Smooth muscle cell (in vitro differentiated cells): ENCODE measurements around the gene SH2D6. TPM values are rescaled to one million over a fixed set of nuclear protein-coding genes. Genes with fewer than 3 reads are reported as not detected.
"Not testable (repeated sequence)": the region's sequence is repeated elsewhere in the genome, so short reads cannot be mapped to it uniquely, and the experiment has no call there.

Source experiments
- DNase-seq: peaks from one replicate; lab custom pipeline; 2025; ENCODE audit not compliant: unreplicated experiment; lab: John Stamatoyannopoulos, UW
- H2AFZ ChIP-seq: fragments of 200-600 bp; sonication (generic); 2 replicates; pipeline ENCODE4 v1.6.0; 2016; ENCODE audit warnings: antibody characterized with exemption, low read depth, mild to moderate bottlenecking
- H3F3A ChIP-seq: fragments of 200-600 bp; sonication (generic); 2 replicates; pipeline ENCODE4 v1.6.0; 2017; ENCODE audit warnings: antibody characterized with exemption, low read depth
- H3K27ac ChIP-seq: fragments of 200-600 bp; sonication (generic); 2 replicates; pipeline ENCODE4 v1.5.1; 2016; ENCODE audit warnings: low read depth, mild to moderate bottlenecking
- H3K27me3 ChIP-seq: fragments of 200-600 bp; sonication (generic); 2 replicates; pipeline ENCODE4 v1.6.1; 2016; ENCODE audit warnings: low read depth, mild to moderate bottlenecking
- H3K36me3 ChIP-seq: fragments of 200-600 bp; sonication (generic); 2 replicates; pipeline ENCODE4 v1.5.1; 2016; ENCODE audit warnings: low read depth
- H3K4me1 ChIP-seq: fragments of 200-600 bp; sonication (generic); 2 replicates; pipeline ENCODE4 v1.5.1; 2016; ENCODE audit warnings: low read depth
- H3K4me2 ChIP-seq: fragments of 200-600 bp; sonication (generic); 2 replicates; pipeline ENCODE4 v1.6.0; 2016; ENCODE audit warnings: mild to moderate bottlenecking
- H3K4me3 ChIP-seq: fragments of 200-600 bp; sonication (generic); 2 replicates; pipeline ENCODE4 v1.5.1; 2016; ENCODE audit warnings: mild to moderate bottlenecking
- H3K79me2 ChIP-seq: fragments of 200-600 bp; sonication (generic); 2 replicates; pipeline ENCODE4 v1.6.0; 2016; ENCODE audit warnings: low read depth, mild to moderate bottlenecking
- H3K9ac ChIP-seq: fragments of 200-600 bp; sonication (generic); 2 replicates; pipeline ENCODE4 v1.6.0; 2016; ENCODE audit warnings: low read depth
- H3K9me3 ChIP-seq: fragments of 200-600 bp; sonication (generic); replicated peaks from 2 replicates; pipeline ENCODE4 v1.5.1; 2016; ENCODE audit warnings: low read depth
- H4K20me1 ChIP-seq: fragments of 200-600 bp; sonication (generic); 2 replicates; pipeline ENCODE4 v1.6.0; 2016; ENCODE audit warnings: low read depth
- WGBS: methylation state at CpG from one replicate; pipeline ENCODE4 v1.1.7; 2016; ENCODE audit warnings: low lambda C conversion rate; 5-methylcytosine and 5-hydroxymethylcytosine counted together
- polyA plus RNA-seq: library from polyadenylated mRNA; unstranded; fragments of >200 nt; fragmentation: Nextera tagmentation; extraction: Ambion mirVana; gene quantifications from 2 replicates; pipeline ENCODE4 v1.2.1, GENCODE V29; 2016
- total RNA-seq: library from RNA; depleted of rRNA; stranded (reverse); fragments of >200 nt; gene quantifications from 2 replicates; pipeline ENCODE4 v1.2.3, GENCODE V29; 2014
- TF ChIP-seq, protein P1 (sequence below): fragments of 200-600 bp; sonication (generic); IDR thresholded peaks from 2 replicates; pipeline ENCODE4 v1.5.1; 2017; ENCODE audit warnings: borderline replicate concordance, mild to moderate bottlenecking, antibody characterized with exemption; ENCODE audit not compliant: insufficient read depth, poor library complexity, severe bottlenecking

The SH2D6 gene
- total and polyA plus RNA-seq, 2 experiments from 2014 or later, result not detected

DNA sequence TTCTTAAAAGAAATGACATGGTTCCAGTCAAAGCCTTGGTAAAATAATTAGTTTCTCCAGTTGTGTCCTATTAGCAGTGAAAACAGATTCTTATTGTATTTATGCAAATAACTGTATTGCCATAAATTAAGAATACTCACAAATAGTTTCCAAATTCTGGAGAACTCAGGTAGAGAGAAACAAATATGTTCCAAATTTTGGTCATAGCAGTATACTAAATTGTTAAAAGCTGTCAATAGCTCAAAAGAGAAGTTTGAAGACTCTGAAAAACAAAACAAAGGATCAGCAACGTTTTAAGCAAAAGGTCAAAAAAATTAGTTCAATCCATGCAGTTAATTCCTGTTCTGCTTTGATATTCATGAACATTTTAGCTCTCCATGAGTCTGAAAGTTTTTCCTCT is 38.5 kb upstream of the SH2D6 start:
- 89% methylated on average over 1 of the region's 1 CpG for WGBS
- peaks cover 28% of the 10 kb centered on the region for H3K36me3 ChIP-seq
- H3K4me1 ChIP-seq, result no peaks in the 10 kb centered on the region
- H3K27ac ChIP-seq, result no peak overlapping the region
- no peaks in the 10 kb centered on the region for H3K27me3 ChIP-seq
- no peaks in the 10 kb centered on the region for H3F3A ChIP-seq
- H3K79me2 ChIP-seq, result no peaks in the 10 kb centered on the region
- no peak overlapping the region for H3K4me3 ChIP-seq
- H3K9me3 ChIP-seq, result no peaks in the 10 kb centered on the region
- no peak overlapping the region for H3K4me2 ChIP-seq
- H2AFZ ChIP-seq, result no peak overlapping the region
- DNase-seq, result no peak
- TF ChIP-seq, protein P1, sequence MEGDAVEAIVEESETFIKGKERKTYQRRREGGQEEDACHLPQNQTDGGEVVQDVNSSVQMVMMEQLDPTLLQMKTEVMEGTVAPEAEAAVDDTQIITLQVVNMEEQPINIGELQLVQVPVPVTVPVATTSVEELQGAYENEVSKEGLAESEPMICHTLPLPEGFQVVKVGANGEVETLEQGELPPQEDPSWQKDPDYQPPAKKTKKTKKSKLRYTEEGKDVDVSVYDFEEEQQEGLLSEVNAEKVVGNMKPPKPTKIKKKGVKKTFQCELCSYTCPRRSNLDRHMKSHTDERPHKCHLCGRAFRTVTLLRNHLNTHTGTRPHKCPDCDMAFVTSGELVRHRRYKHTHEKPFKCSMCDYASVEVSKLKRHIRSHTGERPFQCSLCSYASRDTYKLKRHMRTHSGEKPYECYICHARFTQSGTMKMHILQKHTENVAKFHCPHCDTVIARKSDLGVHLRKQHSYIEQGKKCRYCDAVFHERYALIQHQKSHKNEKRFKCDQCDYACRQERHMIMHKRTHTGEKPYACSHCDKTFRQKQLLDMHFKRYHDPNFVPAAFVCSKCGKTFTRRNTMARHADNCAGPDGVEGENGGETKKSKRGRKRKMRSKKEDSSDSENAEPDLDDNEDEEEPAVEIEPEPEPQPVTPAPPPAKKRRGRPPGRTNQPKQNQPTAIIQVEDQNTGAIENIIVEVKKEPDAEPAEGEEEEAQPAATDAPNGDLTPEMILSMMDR, result no peak
- no peak overlapping the region for H3K9ac ChIP-seq
- no peaks in the 10 kb centered on the region for H4K20me1 ChIP-seq

DNA sequence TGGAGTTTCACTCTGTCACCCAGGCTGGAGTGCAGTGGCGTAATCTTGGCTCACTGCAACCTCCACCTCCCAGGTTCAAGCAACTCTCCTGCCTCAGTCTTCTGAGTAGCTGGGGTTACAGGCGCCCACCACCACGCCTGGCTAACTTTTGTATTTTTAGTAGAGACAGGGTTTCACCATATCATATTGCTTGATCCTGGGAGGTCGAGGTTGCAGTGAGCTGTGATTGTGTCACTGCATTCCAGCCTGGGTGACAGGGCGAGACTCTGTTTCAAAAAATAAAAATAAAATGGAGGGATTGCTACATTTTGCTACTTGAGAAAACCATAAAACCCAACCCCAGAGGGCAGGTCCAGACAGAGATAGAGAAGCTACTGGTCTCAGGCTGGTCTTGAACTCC is 35.4 kb upstream of the SH2D6 start:
- 79% methylated on average over 5 of the region's 5 CpGs for WGBS
- not testable (repeated sequence) for DNase-seq, H3K4me3 ChIP-seq, H3F3A ChIP-seq, H3K9ac ChIP-seq, H3K27me3 ChIP-seq, H3K27ac ChIP-seq, H3K4me2 ChIP-seq, H4K20me1 ChIP-seq, H2AFZ ChIP-seq, H3K9me3 ChIP-seq, H3K4me1 ChIP-seq, H3K79me2 ChIP-seq
- H3K36me3 ChIP-seq, result peaks cover 28% of the 10 kb centered on the region

DNA sequence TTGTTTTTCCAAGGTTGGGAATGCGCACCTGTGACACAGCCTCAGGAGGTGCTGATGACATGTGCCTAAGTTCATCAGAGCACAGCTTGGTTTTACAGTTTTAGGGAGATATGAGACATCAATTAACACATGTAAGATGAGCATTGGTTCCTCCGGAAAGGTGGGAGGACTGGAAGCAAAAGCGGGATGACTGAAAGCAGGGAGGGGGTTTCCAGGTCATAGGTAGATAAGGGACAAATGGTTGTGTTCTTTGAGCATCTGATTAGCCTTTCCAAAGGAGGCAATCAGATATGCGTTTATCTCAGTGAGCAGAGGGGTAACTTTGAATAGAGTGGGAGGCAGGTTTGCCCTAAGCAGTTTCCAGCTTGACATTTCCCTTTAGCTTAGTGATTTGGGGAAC is 34.7 kb upstream of the SH2D6 start:
- Histone ChIP-seq H3K9me3 (no peaks in the 10 kb centered on the region), H4K20me1 (no peaks in the 10 kb centered on the region), H3K36me3 (peaks cover 21% of the 10 kb centered on the region), H3K9ac (no peak overlapping the region), H3K27me3 (no peaks in the 10 kb centered on the region), H3K4me2 (no peak overlapping the region), H3K79me2 (no peaks in the 10 kb centered on the region), H2AFZ (no peak overlapping the region), H3F3A (no peaks in the 10 kb centered on the region), H3K4me3 (no peak overlapping the region), H3K27ac (no peak overlapping the region), H3K4me1 (no peaks in the 10 kb centered on the region)
- TF ChIP-seq, protein P1, result no peak
- DNase-seq, result no peak
- WGBS, result 84% methylated on average over 4 of the region's 4 CpGs

- Histone ChIP-seq H3K4me2 (no peak overlapping the region), H3K27me3 (no peaks in the 10 kb centered on the region), H3K4me3 (no peak overlapping the region), H2AFZ (no peak overlapping the region), H3K9ac (no peak overlapping the region), H3K79me2 (no peaks in the 10 kb centered on the region), H4K20me1 (no peaks in the 10 kb centered on the region), H3K36me3 (peaks cover 2% of the 10 kb centered on the region), H3K4me1 (no peaks in the 10 kb centered on the region), H3K9me3 (no peaks in the 10 kb centered on the region), H3K27ac (no peak overlapping the region), H3F3A (no peaks in the 10 kb centered on the region)
- 93% methylated on average over 2 of the region's 2 CpGs for WGBS
- DNase-seq, result no peak
- TF ChIP-seq, protein P1, result no peak
Observed at GRCh38 chr2:85385746-85386145, 32.8 kb upstream of the SH2D6 start.
